ENCODE results near the gene NRP2. TPM values are rescaled to one million over a fixed set of nuclear protein-coding genes. Genes with fewer than 3 reads are reported as not detected.
A peak's percentile ranks its signal among the peaks of the same experiment; 100 is the strongest.

Gene NRP2
- total and polyA plus RNA-seq, 4 donors: 57.7 to 79.1 (median 62.4) TPM

DNA sequence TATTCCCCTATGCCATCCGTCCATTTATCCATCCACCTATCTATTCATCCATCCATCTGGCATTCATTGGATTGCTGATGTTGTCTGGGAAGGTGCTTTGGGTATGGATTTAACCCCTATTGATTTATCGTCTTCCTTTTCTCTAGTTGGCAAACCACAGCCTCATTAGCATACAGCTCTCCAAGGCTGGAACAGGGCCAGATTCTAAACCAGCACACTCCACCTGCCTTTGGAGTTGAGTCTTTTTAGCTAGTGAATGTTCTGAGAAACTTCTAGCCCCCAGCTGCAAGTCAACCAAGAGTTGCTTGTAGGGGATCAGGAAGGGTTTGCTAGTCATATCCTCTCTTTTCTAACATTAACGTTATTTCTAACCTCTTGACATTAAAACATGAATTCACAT is 90.7 kb downstream of the NRP2 start:
- no CpG with 5 or more reads among the region's 3 CpGs for WGBS (ENCODE audit: insufficient coverage)
- Histone ChIP-seq H3K4me3 (ENCODE audit: low read depth, low read length) (no peak overlapping the region), H3K9me3 (ENCODE audit: control insufficient read depth, insufficient read depth, low read length) (no peaks in the 10 kb centered on the region), H3K27me3 (ENCODE audit: control insufficient read depth, insufficient read depth, low read length) (no peaks in the 10 kb centered on the region), H3K27ac (ENCODE audit: low read depth, low read length) (no peak overlapping the region), H3K4me1 (ENCODE audit: control insufficient read depth, insufficient read depth, low read length) (peaks cover 29% of the 10 kb centered on the region), H3K36me3 (ENCODE audit: control insufficient read depth, insufficient read depth, low read length) (peaks cover 4% of the 10 kb centered on the region)
- DNase-seq (ENCODE audit: low read depth in 4 of 6, low spot score in 6 of 6): peak in 1 of 6 donors; percentile 74

DNA sequence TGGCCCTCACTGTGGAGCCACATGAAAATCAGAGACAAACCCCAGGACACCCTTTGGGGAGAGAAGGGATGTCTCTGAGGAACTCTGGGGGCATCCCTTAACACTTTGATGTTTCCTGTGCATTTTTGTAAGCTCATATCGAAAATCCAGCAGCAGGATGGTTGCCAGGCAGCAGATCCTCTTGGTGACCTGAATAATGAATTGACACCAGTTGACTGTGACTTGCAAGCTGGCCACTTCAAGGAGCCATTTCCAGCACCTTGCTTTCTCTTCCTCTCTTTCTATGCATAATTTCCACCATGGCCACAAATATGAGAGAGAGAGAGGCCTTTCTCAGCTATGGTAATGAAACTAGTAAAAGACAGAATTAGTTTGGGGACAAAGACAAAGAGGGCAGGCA is 91.7 kb downstream of the NRP2 start:
- Histone ChIP-seq H3K9me3 (ENCODE audit: control insufficient read depth, insufficient read depth, low read length) (no peaks in the 10 kb centered on the region), H3K27me3 (ENCODE audit: control insufficient read depth, insufficient read depth, low read length) (no peaks in the 10 kb centered on the region), H3K4me1 (ENCODE audit: control insufficient read depth, insufficient read depth, low read length) (peaks cover 26% of the 10 kb centered on the region), H3K27ac (ENCODE audit: low read depth, low read length) (no peak overlapping the region), H3K36me3 (ENCODE audit: control insufficient read depth, insufficient read depth, low read length) (peaks cover 4% of the 10 kb centered on the region), H3K4me3 (ENCODE audit: low read depth, low read length) (no peak overlapping the region)
- 38% methylated on average over 1 of the region's 1 CpG for WGBS (ENCODE audit: insufficient coverage)
- DNase-seq (ENCODE audit: low read depth in 4 of 6, low spot score in 6 of 6): no peak

DNA sequence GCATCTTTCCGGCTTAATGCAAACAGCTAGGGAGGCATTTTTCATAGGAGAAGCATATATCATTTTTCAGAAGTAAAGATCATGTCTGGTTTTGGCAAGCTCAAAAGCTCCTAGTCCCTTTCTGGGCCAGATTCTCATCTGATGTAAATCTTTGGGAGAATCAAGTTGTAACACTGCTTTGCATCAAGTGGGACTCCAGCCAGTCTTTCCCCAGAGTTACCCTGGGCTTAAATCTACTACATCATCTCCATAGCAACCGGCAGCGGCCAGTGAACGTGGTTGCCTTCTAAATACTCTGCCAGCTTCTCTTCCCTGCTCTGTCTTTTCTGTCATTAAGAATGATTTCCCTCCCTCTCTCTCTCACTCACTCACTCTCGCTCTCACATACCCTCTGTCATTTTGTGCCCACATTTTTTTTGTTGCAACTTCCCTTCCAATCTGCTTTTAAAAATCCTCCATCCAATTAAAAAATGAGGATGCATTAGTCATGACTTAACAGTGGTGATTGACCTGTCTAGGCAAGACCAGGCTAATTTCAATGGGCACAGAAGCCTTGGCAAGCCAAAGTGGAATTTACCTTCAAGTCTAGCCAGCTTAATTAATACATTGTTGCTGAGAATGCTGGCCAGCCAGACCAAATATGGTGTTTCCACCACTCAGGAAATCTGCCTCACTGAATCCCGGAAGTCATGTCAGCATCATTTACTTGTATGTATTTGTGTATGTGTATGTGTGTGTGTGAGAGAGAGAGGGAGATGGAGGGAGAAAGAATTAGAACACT is 93.0 kb downstream of the NRP2 start:
- Histone ChIP-seq H3K27me3 (ENCODE audit: control insufficient read depth, insufficient read depth, low read length) (no peaks in the 10 kb centered on the region), H3K27ac (ENCODE audit: low read depth, low read length) (peak overlapping the region; percentile 5), H3K4me1 (ENCODE audit: control insufficient read depth, insufficient read depth, low read length) (peaks cover 20% of the 10 kb centered on the region), H3K36me3 (ENCODE audit: control insufficient read depth, insufficient read depth, low read length) (peaks cover 4% of the 10 kb centered on the region), H3K9me3 (ENCODE audit: control insufficient read depth, insufficient read depth, low read length) (no peaks in the 10 kb centered on the region), H3K4me3 (ENCODE audit: low read depth, low read length) (no peak overlapping the region)
- 7% methylated on average over 5 of the region's 6 CpGs for whole genome bisulfite sequencing (ENCODE audit: insufficient coverage)
- DNase-seq (ENCODE audit: low read depth in 4 of 6, low spot score in 6 of 6): peak in 5 of 6 donors; percentile 58 to 95 (median 72)

DNA sequence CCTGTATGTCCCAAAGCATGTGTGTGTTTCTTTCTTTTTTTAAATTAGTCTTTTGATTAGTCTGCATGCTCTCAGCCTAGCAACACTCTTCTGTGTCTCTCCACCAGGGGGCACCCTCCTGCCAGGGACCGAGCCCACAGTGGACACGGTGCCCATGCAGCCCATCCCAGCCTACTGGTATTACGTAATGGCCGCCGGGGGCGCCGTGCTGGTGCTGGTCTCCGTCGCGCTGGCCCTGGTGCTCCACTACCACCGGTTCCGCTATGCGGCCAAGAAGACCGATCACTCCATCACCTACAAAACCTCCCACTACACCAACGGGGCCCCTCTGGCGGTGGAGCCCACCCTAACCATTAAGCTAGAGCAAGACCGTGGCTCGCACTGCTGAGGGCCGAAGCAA is 93.8 kb downstream of the NRP2 start:
- no peak overlapping the region for H3K4me3 ChIP-seq (ENCODE audit: low read depth, low read length)
- 62% methylated on average over 19 of the region's 19 CpGs for WGBS (ENCODE audit: insufficient coverage)
- DNase-seq (ENCODE audit: low read depth in 4 of 6, low spot score in 6 of 6): no peak

DNA sequence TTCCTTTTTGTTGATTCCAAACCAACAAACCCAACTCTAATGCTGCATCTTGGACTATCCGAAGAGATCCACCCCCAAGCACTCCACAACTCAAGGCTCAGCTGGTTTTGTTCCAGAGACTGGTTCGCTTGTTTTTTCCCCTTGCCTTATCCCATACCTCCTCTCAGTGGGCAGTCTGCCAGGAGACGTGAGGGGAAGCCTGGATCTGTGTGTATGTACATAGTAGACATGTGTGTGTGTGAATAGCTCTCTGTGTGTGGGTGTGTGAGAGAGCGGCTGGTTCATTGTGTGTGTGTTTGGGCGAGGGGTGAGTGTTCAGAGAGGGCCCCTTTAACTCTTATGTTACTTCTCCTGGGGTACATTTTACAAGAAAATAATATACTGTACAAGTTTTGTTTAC is 94.4 kb downstream of the NRP2 start:
- Histone ChIP-seq H3K27me3 (ENCODE audit: control insufficient read depth, insufficient read depth, low read length) (no peaks in the 10 kb centered on the region), H3K9me3 (ENCODE audit: control insufficient read depth, insufficient read depth, low read length) (no peaks in the 10 kb centered on the region), H3K36me3 (ENCODE audit: control insufficient read depth, insufficient read depth, low read length) (peaks cover 4% of the 10 kb centered on the region), H3K4me1 (ENCODE audit: control insufficient read depth, insufficient read depth, low read length) (peaks cover 14% of the 10 kb centered on the region), H3K27ac (ENCODE audit: low read depth, low read length) (no peak overlapping the region), H3K4me3 (ENCODE audit: low read depth, low read length) (no peak overlapping the region)
- peak in 1 of 6 donors; percentile 48 for DNase-seq (ENCODE audit: low read depth in 4 of 6, low spot score in 6 of 6)
- no CpG with 5 or more reads among the region's 5 CpGs for WGBS (ENCODE audit: insufficient coverage)

More for the DNA sequence above, 93.8 kb downstream of the NRP2 start:
- H3K36me3 ChIP-seq (ENCODE audit: control insufficient read depth, insufficient read depth, low read length): peaks cover 4% of the 10 kb centered on the region
- no peaks in the 10 kb centered on the region for H3K9me3 ChIP-seq (ENCODE audit: control insufficient read depth, insufficient read depth, low read length)
- no peak overlapping the region for H3K27ac ChIP-seq (ENCODE audit: low read depth, low read length)
- H3K4me1 ChIP-seq (ENCODE audit: control insufficient read depth, insufficient read depth, low read length): peaks cover 14% of the 10 kb centered on the region
- no peaks in the 10 kb centered on the region for H3K27me3 ChIP-seq (ENCODE audit: control insufficient read depth, insufficient read depth, low read length)

DNA sequence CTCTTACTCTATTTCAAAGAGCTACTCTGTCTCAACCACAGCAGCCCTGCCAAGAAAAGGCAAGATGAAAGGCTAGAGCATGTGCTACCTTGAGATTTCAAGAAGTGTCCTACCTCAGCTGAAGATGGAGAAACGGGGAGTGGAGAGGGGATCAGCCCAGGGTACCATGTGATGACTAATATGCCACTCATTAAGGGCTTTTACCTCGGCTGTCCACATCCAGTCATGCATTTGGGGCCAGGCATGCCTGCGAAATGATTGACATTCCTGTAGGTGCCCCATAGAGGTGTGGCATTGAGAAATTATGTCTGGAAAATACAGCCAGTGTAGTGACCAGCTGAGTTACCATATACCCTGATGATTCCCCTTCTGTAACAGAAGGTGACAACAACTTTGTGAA is 96.1 kb downstream of the NRP2 start:
- Histone ChIP-seq H3K27ac (ENCODE audit: low read depth, low read length) (no peak overlapping the region), H3K4me1 (ENCODE audit: control insufficient read depth, insufficient read depth, low read length) (peaks cover 20% of the 10 kb centered on the region)
- no peak for DNase-seq (ENCODE audit: low read depth in 4 of 6, low spot score in 6 of 6)

DNA sequence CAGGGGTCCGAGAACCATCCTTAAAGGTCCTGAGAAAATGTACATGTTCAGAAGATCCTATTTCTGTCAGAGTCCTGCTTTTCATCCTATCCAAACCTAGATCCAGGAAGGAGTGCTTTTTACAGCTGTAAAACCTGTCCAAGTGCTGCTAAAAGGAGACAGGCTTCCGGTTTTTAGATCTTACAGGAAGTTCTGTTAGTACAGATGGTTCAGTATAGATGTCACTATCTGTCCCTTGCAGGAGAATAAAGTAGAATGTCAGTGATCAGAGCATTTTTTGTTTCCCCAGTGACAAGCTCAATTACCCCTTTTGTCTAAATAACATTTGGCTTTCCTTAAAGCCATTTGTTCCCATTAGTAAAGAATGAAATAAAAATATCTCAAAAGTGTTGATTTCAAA is 98.3 kb downstream of the NRP2 start:
- Histone ChIP-seq H3K4me3 (ENCODE audit: low read depth, low read length) (no peak overlapping the region), H3K36me3 (ENCODE audit: control insufficient read depth, insufficient read depth, low read length) (peaks cover 4% of the 10 kb centered on the region), H3K9me3 (ENCODE audit: control insufficient read depth, insufficient read depth, low read length) (no peaks in the 10 kb centered on the region), H3K27ac (ENCODE audit: low read depth, low read length) (no peak overlapping the region), H3K27me3 (ENCODE audit: control insufficient read depth, insufficient read depth, low read length) (no peaks in the 10 kb centered on the region), H3K4me1 (ENCODE audit: control insufficient read depth, insufficient read depth, low read length) (peaks cover 24% of the 10 kb centered on the region)
- DNase-seq (ENCODE audit: low read depth in 4 of 6, low spot score in 6 of 6): no peak
- WGBS (ENCODE audit: insufficient coverage): no CpG with 5 or more reads among the region's 2 CpGs

More for the DNA sequence above, 96.1 kb downstream of the NRP2 start:
- 100% methylated on average over 3 of the region's 3 CpGs for WGBS (ENCODE audit: insufficient coverage)
- no peaks in the 10 kb centered on the region for H3K9me3 ChIP-seq (ENCODE audit: control insufficient read depth, insufficient read depth, low read length)
- no peaks in the 10 kb centered on the region for H3K27me3 ChIP-seq (ENCODE audit: control insufficient read depth, insufficient read depth, low read length)
- peaks cover 4% of the 10 kb centered on the region for H3K36me3 ChIP-seq (ENCODE audit: control insufficient read depth, insufficient read depth, low read length)
- no peak overlapping the region for H3K4me3 ChIP-seq (ENCODE audit: low read depth, low read length)

DNA sequence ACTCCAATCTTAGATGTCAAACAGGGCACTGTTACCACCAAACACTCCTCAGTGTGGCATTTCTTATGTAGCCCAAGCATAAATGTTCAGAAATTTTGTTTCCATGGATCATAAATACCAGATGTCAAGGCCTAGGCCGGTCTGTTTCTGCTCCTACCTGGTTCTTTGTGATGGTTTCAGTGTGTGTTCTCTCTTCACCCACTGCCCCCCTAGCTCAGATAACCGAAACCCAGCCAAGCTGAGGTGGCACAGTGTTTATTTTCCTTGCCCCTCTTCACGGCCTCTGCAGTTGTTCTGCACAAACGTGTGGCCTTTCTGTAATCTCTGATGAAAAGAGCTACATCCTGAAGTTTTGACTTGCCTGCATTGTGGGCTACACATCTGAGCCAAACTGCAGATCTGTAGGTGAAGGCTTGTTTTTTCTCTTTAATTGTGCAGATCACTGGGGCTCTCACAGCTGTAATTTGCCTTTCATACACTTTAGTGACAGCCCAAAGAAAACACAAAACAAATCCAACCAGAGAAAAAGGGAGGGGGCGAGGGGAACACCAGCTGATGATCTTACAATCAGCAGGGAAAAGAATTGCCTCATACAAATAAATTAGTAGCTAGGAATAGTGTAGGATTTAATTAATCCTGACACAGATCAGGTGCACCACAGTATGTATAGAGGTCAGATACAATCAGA is 99.1 kb downstream of the NRP2 start:
- H3K27ac ChIP-seq (ENCODE audit: low read depth, low read length): no peak overlapping the region
- no peak overlapping the region for H3K4me3 ChIP-seq (ENCODE audit: low read depth, low read length)
- H3K9me3 ChIP-seq (ENCODE audit: control insufficient read depth, insufficient read depth, low read length): no peaks in the 10 kb centered on the region
- H3K27me3 ChIP-seq (ENCODE audit: control insufficient read depth, insufficient read depth, low read length): no peaks in the 10 kb centered on the region
- WGBS (ENCODE audit: insufficient coverage): 58% methylated on average over 4 of the region's 5 CpGs
- no peaks in the 10 kb centered on the region for H3K36me3 ChIP-seq (ENCODE audit: control insufficient read depth, insufficient read depth, low read length)
- no peak for DNase-seq (ENCODE audit: low read depth in 4 of 6, low spot score in 6 of 6)
- H3K4me1 ChIP-seq (ENCODE audit: control insufficient read depth, insufficient read depth, low read length): peaks cover 20% of the 10 kb centered on the region

DNA sequence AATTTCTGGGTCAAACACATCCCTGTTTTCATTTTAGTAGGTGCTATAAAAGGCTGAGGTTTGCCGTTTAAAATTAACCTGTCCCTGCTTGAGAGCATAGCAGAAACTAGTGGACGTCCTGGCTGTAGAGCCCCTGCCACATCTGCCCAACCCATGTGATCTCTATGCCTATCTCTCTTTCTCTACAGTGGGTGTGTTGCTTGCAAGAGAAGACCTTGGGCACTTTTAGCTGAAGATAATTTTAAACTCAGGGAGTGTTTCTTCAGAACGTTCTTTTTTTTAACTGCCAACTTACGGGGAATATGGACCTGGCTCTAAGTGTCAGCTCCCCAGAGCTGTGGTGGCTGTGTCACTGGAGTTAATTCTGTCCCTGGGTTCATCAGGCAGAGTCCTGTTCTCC is 100.6 kb downstream of the NRP2 start:
- H3K9me3 ChIP-seq (ENCODE audit: control insufficient read depth, insufficient read depth, low read length): no peaks in the 10 kb centered on the region
- no peak overlapping the region for H3K4me3 ChIP-seq (ENCODE audit: low read depth, low read length)
- WGBS (ENCODE audit: insufficient coverage): 88% methylated on average over 1 of the region's 4 CpGs
- DNase-seq (ENCODE audit: low read depth in 4 of 6, low spot score in 6 of 6): no peak
- H3K4me1 ChIP-seq (ENCODE audit: control insufficient read depth, insufficient read depth, low read length): peaks cover 21% of the 10 kb centered on the region
- H3K36me3 ChIP-seq (ENCODE audit: control insufficient read depth, insufficient read depth, low read length): no peaks in the 10 kb centered on the region
- H3K27me3 ChIP-seq (ENCODE audit: control insufficient read depth, insufficient read depth, low read length): no peaks in the 10 kb centered on the region
- peak overlapping the region; percentile 82 for H3K27ac ChIP-seq (ENCODE audit: low read depth, low read length)
